Activated T-helper 1 cell treated with anti-CD3 and anti-CD28 coated beads, Interleukin-12 subunit alpha, Interleukin-12 subunit beta, Interleukin-2, Interleukin-4 antibody, amounts not matched to agents 30 ng/mL and 10 ng/mL and 1 ng/mL, durations not matched to agents 14 hours and 24 hours and 36 hours (primary cell): ENCODE measurements around the gene ARMC9. TPM values are rescaled to one million over a fixed set of nuclear protein-coding genes. Genes with fewer than 3 reads are reported as not detected.

ENCODE experiments used
- DNase-seq: peaks from one replicate; pipeline ENCODE4 v3.0.0; 2021; ENCODE audit warnings: low spot score
- H3K27ac Mint-ChIP-seq: one replicate; pipeline ENCODE4 v1.8.0; 2021; ENCODE audit warnings: mild to moderate bottlenecking, mixed read lengths
- H3K27me3 Mint-ChIP-seq: one replicate; pipeline ENCODE4 v1.8.0; 2022; ENCODE audit warnings: mild to moderate bottlenecking, moderate library complexity, mixed read lengths; ENCODE audit not compliant: insufficient read depth
- H3K36me3 Mint-ChIP-seq: one replicate; pipeline ENCODE4 v1.8.0; 2021; ENCODE audit warnings: low read depth, mixed read lengths
- H3K4me1 Mint-ChIP-seq: one replicate; pipeline ENCODE4 v1.8.0; 2021; ENCODE audit warnings: low read depth, mixed read lengths
- H3K4me3 Mint-ChIP-seq: one replicate; pipeline ENCODE4 v1.8.0; 2021; ENCODE audit warnings: mild to moderate bottlenecking, moderate library complexity, mixed read lengths
- H3K9me3 Mint-ChIP-seq: one replicate; pipeline ENCODE4 v1.8.0; 2021; ENCODE audit warnings: mixed read lengths
- intact Hi-C: fragments of 100-400 bp; cut with micrococcal nuclease; formaldehyde crosslinking; loops from one replicate; pipeline ENCODE4 v1.15.1; 2024
- total RNA-seq: library from RNA; stranded (reverse); gene quantifications from 2 replicates; pipeline ENCODE4 v1.2.3, GENCODE V29; 2022

Gene ARMC9
- total RNA-seq, 1 donor from 2014 or later: 3.8 TPM

DNA sequence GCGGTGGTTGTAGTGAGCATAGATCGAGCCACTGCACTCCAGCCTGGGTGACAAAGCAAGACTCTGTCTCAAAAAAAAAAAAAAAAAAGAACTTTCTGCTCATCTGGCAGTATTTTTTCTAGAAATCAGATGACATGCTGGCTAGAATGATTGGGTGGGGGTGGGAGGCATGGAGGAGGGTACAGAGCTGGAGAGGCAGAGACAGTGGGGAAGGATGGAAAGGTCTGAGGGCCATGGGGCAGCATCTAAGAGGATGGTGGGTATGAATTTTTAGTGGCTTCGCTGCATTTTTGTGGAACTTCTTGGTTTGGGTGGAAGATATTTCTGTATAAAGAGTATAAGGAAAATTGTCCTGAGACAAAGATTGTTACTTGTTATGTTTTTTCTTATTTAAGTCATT is 23.3 kb downstream of the ARMC9 start:
- intact Hi-C loops: no loop called here
- Mint-ChIP-seq H3K27me3 (no peaks in the 10 kb centered on the region), H3K36me3 (no peaks in the 10 kb centered on the region)

DNA sequence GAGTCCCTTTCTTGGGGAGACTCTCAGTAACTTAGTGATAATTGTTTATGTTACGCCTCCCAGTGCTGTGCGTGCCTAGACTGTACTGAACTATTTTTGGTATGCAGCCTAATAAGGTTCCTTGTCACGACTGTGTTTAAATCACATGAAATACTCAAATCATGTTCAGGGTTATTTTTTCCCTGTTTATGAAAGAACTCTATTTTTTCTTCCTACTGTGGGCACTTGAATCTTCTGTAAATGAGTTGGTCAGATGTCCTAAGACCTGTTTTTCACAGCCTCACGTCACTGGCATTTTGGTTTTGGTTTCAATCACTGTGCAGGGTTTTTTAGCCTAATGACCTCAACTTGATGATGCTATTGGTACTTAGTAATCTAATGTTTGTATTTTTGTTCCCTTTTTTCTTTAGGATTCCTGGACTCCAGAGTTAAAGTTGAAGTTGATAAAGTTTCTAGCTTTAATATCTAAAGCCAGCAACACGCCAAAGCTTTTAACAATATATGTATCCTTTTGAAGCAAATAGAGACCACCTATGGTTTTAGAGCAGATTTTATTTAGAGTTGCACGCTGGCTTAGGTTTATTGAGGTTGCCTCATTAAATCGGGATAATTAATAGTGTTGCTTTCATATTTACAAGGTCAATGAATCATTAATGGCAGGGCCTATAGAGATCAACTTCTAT is 24.0 kb downstream of the ARMC9 start:
- Mint-ChIP-seq H3K27ac (no peak overlapping the region), H3K9me3 (no peaks in the 10 kb centered on the region), H3K4me3 (no peak overlapping the region), H3K36me3 (no peaks in the 10 kb centered on the region), H3K4me1 (no peaks in the 10 kb centered on the region), H3K27me3 (peaks cover 2% of the 10 kb centered on the region)
- no peak for DNase-seq
- intact Hi-C loops: no loop called here

More for the DNA sequence above, 23.3 kb downstream of the ARMC9 start:
- Mint-ChIP-seq H3K4me1 (no peaks in the 10 kb centered on the region), H3K4me3 (no peak overlapping the region), H3K9me3 (no peaks in the 10 kb centered on the region), H3K27ac (no peak overlapping the region)
- no peak for DNase-seq

DNA sequence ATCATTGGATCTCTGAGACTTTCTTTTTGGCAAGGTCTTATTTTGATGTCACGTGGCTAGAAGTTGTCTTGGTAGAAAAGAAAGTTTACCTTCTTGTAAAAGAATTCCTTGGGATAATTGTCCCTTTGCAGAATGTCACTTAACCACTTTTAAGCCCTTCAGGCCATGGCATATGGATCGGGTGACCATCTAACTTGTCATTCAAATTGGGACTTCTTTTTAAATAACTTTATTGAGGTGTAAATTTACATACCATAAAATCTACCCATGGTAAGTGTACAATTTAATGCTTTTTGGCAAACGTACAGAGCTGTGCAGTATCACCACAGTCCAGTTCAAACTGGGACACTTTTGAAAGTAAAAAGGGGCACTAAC is 24.6 kb downstream of the ARMC9 start:
- no peaks in the 10 kb centered on the region for H3K9me3 Mint-ChIP-seq
- no peak for DNase-seq
- no peaks in the 10 kb centered on the region for H3K36me3 Mint-ChIP-seq
- H3K27me3 Mint-ChIP-seq: peaks cover 2% of the 10 kb centered on the region
- H3K27ac Mint-ChIP-seq: no peak overlapping the region
- intact Hi-C loops: no loop called here
- no peaks in the 10 kb centered on the region for H3K4me1 Mint-ChIP-seq
- H3K4me3 Mint-ChIP-seq: no peak overlapping the region

DNA sequence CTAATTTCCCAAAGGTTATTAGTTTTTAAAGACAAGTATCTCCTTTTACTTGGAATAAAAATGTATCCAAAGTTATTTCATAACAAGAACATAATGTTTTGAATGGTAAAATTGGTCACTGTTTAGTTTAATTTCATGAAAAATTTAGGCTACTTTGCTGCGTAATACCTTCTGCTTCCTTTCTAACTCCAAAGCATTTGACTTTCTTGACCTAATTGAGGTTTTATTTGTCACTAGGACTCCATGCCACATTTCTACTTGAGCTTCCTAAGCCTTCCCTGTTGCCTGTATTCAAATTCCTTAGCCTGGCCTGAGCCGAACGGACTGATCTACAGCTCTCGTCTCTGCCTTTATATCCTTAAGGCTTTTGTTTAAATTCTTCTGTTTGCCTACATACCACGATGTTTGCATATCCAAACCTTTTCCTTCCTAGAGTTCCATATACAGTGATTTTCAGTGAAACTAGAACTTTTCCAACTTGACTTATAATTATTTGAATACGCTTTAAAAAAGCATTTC is 25.1 kb downstream of the ARMC9 start:
- no peaks in the 10 kb centered on the region for H3K9me3 Mint-ChIP-seq
- intact Hi-C loops: no loop called here
- H3K36me3 Mint-ChIP-seq: no peaks in the 10 kb centered on the region
- H3K4me3 Mint-ChIP-seq: no peak overlapping the region
- no peak for DNase-seq
- no peaks in the 10 kb centered on the region for H3K4me1 Mint-ChIP-seq
- H3K27me3 Mint-ChIP-seq: peaks cover 2% of the 10 kb centered on the region
- no peak overlapping the region for H3K27ac Mint-ChIP-seq

DNA sequence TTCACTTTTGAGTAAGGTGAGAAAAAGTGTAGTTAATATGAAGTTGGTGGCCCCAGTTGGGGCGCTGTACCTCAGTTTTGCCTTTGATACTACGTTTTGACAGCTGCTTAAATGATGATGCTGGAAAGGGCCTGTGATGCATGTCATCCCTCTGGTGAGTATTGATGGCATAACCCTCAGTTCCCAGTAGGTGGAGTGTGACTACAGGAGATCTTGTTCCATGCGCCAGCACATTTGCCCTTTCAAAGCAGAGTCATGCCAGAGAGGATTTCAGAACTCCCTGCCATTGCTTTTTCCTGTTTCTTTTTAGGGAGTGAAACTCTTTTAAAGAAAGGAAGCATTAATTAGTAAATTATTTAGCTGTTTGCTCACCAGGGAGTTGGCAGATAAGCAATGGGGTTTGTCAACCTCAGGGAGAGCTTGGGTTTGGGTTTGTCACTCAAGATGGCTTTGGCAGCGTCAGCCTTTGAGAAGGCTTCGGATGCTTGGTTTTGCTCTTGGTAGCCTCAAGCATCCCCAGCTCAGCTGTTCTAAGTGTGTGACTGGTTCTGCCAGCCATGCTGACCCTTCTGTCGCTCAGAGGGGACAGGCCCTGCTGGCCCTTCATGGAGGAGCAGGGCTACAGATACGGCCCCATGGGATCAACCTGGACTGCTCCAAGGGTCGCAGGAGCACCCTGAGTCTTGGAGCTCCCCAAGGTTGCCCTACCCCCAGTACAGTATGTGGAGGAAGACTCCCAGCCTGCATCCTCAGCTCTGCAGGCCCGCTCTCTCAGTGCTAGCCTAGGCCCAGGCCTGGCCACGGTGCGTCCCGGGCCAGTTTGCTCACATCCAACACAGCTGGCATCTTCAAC is 29.1 kb downstream of the ARMC9 start:
- Mint-ChIP-seq H3K36me3 (no peaks in the 10 kb centered on the region), H3K27me3 (peaks cover 2% of the 10 kb centered on the region), H3K4me3 (no peak overlapping the region), H3K27ac (no peak overlapping the region), H3K9me3 (no peaks in the 10 kb centered on the region), H3K4me1 (no peaks in the 10 kb centered on the region)
- DNase-seq: peak; percentile 24
- intact Hi-C loops: loop anchor here (1.0 kb wide), 4 partner anchors 123 to 225 kb away; no protein-coding TSS in a partner anchor

DNA sequence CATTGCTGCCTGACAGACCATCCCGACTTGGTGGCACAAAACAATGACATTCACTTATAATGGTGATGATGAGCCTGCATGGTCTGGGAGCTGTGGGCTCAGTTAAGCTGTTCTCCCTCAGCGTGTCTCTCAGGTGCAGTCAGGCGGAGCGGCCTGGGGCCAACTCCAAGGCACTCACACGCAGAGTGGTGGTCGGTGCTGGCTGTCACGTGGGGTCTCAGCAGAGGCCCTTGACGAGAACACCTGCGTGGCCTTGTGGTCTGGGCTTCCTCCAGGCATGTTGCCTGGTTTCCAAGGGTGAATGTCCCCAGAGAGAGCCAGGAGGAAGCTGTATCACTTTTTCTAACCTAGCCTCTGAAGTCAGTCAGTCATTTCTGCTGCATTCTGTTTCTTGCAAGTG is 29.8 kb downstream of the ARMC9 start:
- DNase-seq: no peak
- Mint-ChIP-seq H3K27ac (no peak overlapping the region), H3K36me3 (no peaks in the 10 kb centered on the region), H3K4me3 (no peak overlapping the region), H3K27me3 (peaks cover 2% of the 10 kb centered on the region), H3K9me3 (no peaks in the 10 kb centered on the region), H3K4me1 (no peaks in the 10 kb centered on the region)
- intact Hi-C loops: no loop called here

DNA sequence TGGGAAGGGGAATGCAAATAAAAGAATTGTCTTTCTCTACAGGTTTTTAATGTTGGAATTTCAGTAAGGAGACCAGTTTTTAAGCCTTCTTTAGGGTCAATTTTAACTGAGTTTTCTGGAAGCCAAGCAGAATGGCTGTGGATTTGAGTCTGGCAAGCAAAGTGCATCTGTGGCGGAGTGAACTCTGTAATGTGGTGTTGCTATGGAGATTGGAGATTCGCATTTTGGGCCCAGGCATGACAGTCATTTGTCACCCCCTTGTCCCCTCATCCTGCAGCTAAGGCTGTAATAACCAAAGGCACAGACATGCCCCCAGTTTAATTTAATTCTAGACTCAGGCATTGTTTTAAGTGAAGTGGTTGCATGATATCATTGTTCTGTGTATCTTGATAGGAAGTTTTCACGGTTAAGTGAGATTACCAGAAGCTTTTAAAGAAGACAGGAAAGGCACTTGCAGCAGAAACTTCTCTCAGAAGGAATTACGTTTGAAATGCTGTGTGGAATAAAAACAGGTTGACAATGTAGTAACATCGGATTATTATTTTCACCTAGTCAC is 30.6 kb downstream of the ARMC9 start:
- intact Hi-C loops: no loop called here
- Mint-ChIP-seq H3K9me3 (no peaks in the 10 kb centered on the region), H3K4me1 (no peaks in the 10 kb centered on the region), H3K4me3 (no peak overlapping the region), H3K36me3 (no peaks in the 10 kb centered on the region), H3K27me3 (peaks cover 2% of the 10 kb centered on the region), H3K27ac (no peak overlapping the region)
- DNase-seq: no peak

DNA sequence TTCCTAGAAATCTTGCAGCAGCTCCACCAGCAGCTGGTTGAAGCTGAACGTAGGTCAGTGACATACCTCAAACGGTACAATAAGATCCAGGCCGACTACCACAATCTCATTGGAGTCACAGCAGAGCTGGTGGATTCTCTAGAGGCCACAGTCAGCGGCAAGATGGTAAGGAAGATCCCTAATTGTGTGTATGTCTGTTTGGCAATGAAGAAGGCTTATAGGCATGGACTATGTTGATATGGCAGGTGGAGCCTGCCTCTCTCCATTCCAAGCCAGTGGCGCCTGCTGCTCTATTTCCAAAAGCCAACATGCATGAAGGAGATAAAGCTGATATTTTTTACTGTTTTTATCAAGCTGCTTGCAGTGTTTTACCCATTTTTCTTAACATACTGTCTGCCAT is 36.8 kb downstream of the ARMC9 start:
- no peaks in the 10 kb centered on the region for H3K9me3 Mint-ChIP-seq
- intact Hi-C loops: no loop called here
- H3K4me3 Mint-ChIP-seq: no peak overlapping the region
- no peak overlapping the region for H3K27ac Mint-ChIP-seq
- H3K4me1 Mint-ChIP-seq: no peaks in the 10 kb centered on the region
- DNase-seq: no peak
- no peaks in the 10 kb centered on the region for H3K27me3 Mint-ChIP-seq
- no peaks in the 10 kb centered on the region for H3K36me3 Mint-ChIP-seq

DNA sequence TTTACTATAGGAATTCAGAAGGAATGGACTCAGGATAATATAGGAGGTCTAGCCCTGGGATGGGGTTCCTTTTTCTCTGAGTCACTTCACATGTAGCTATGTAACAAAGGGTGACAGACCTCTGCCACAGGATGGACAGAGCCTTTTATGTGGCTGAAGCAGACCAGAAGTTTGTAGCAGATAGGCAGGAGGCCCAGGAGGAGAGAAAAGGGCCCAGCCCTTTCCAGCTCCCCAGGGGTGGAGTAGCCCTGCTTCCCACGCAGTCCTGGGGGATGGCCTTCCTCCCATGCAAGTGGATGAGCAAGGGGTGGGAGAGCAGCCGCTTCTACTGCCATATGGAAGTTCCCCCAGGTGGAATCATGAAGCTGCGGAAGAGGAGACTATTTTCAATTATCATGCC is 40.3 kb downstream of the ARMC9 start:
- no peak for DNase-seq
- Mint-ChIP-seq H3K27me3 (no peaks in the 10 kb centered on the region), H3K9me3 (no peaks in the 10 kb centered on the region), H3K4me1 (no peaks in the 10 kb centered on the region), H3K27ac (no peak overlapping the region), H3K36me3 (no peaks in the 10 kb centered on the region), H3K4me3 (no peak overlapping the region)
- intact Hi-C loops: no loop called here

DNA sequence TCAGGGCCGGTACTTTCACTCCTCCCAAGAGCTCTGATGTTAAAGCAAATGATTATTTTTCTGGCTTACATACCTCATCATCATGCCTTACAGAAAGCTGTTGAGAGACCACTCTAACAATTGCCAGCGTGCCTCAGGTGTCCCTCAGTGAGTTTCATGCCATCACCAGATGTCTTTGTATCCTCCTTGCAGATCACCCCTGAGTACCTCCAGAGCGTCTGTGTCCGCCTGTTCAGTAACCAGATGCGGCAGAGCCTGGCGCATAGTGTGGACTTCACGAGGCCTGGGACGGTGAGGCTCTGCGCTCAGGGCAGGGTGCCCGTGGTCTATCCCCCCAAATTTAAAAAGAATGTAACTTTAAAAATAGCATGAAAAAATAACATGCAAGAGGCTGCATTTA is 41.3 kb downstream of the ARMC9 start:
- no peaks in the 10 kb centered on the region for H3K9me3 Mint-ChIP-seq
- DNase-seq: no peak
- intact Hi-C loops: no loop called here
- no peaks in the 10 kb centered on the region for H3K4me1 Mint-ChIP-seq
- H3K27me3 Mint-ChIP-seq: no peaks in the 10 kb centered on the region
- no peaks in the 10 kb centered on the region for H3K36me3 Mint-ChIP-seq
- no peak overlapping the region for H3K27ac Mint-ChIP-seq
- H3K4me3 Mint-ChIP-seq: no peak overlapping the region

DNA sequence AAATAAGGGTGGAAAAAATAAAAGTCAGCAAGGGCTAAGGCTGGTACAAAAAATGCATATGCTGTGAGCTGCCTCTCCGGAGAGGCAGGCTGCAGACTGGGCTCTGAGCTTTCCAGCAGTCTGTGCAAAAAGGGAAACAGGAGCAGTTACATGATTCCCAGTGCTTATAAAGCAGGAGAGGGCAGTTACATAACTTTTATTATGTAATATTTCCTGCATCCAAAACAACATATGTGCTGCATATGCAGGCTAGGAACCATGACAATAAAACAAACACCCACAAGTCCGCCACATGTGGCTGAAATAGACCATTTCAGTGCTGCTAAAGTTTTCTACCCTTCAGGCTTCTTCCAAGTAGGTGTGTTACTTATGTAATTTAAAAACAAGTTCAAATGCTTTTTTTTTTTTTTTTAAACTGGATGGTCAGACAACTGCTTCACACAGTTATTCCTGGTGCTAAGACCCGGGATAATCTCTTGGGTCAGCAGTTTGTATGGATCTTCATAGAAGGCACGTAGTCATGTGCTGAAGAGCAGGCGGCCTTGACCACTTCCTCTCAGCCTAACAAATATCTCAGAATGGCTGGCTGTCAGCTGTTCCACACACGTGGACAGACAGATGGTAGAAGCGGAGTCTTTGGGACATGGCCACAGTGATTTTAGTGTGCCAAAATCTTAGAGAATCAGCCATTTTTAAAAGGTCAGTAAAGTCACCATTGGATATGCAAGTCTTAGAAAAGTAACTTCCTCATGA is 43.5 kb downstream of the ARMC9 start:
- DNase-seq: no peak
- H3K27ac Mint-ChIP-seq: no peak overlapping the region
- peaks cover 4% of the 10 kb centered on the region for H3K27me3 Mint-ChIP-seq
- intact Hi-C loops: no loop called here
- H3K4me1 Mint-ChIP-seq: no peaks in the 10 kb centered on the region
- H3K9me3 Mint-ChIP-seq: no peaks in the 10 kb centered on the region
- H3K4me3 Mint-ChIP-seq: no peak overlapping the region
- H3K36me3 Mint-ChIP-seq: no peaks in the 10 kb centered on the region

DNA sequence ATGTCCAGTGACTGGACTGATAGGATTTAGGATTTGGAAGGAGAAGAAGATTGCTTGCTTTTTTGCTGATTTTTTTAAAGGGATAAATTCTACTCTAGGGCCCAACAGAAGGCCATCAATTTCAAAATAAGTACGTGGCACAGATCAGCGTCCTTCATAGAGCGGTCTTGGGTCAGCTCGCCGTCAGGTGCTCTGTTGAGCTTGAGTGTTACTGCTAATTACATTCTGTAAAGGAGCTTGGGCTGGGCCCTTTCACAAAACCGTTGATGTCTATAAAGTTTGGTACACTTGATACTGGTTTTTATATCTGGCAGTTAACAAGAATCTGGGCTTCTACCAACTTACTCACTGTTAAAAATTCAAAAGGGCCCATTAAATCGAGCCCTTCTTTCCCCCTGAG is 45.4 kb downstream of the ARMC9 start:
- Mint-ChIP-seq H3K9me3 (no peaks in the 10 kb centered on the region), H3K4me1 (no peaks in the 10 kb centered on the region), H3K27ac (no peak overlapping the region), H3K4me3 (no peak overlapping the region), H3K27me3 (peaks cover 4% of the 10 kb centered on the region), H3K36me3 (no peaks in the 10 kb centered on the region)
- DNase-seq: no peak
- intact Hi-C loops: no loop called here
